Endothelial cell of umbilical vein (primary cell): Measurements from ENCODE around the gene XAF1. TPM values are rescaled to one million over a fixed set of nuclear protein-coding genes. Genes with fewer than 3 reads are reported as not detected.

Experiments
- BruUV-seq: library from RNA; stranded (reverse); fragments of 400-500 nt; replicated peaks from 2 replicates; lab custom pipeline; 2021; lab: Mats Ljungman, UMichigan
- CTCF ChIA-PET: fragments of 300-600, 350-600 bp; sonication (Branson Sonifier 250); formaldehyde crosslinking; loops from one replicate; lab custom pipeline; 2021; ENCODE audit warnings: antibody characterized with exemption, inconsistent platforms; lab: Charles Lee
- POLR2A ChIA-PET: fragments of 300-600, 350-600 bp; sonication (Branson Sonifier 250); formaldehyde crosslinking; loops from one replicate; lab custom pipeline; 2021; ENCODE audit warnings: antibody characterized with exemption, inconsistent platforms; lab: Charles Lee
- DNase-seq: peaks from one replicate; pipeline ENCODE4 v3.0.0-alpha.2; 2011; ENCODE audit warnings: low read depth, low spot score
- FAIRE-seq: peaks from 2 replicates; lab custom pipeline; 2011; peaks lifted over from hg19 to GRCh38; lab: Jason Lieb, UNC
- H2AFZ ChIP-seq: 2 replicates; pipeline ENCODE4 v1.6.0; 2012; ENCODE audit warnings: low read depth, low read length, control low read depth, inconsistent platforms
- H3K27ac ChIP-seq: 2 replicates; pipeline ENCODE4 v1.5.1; 2011; ENCODE audit warnings: low read depth, mild to moderate bottlenecking, control low read depth, low read length, moderate library complexity; ENCODE audit not compliant: insufficient read depth
- H3K27me3 ChIP-seq, 2 experiments: 2 replicates each; pipeline versions ENCODE4 v1.6.0 to v1.6.1; 2011; ENCODE audit warnings: low read length in 2 of 2, mixed read lengths in 1 of 2; ENCODE audit not compliant: control insufficient read depth in 2 of 2, insufficient read depth in 2 of 2
- H3K36me3 ChIP-seq, 2 experiments: 2 replicates in 1 of 2; 3 replicates in 1 of 2; pipeline ENCODE4 v1.5.1; 2011; ENCODE audit warnings: low read length in 2 of 2, mild to moderate bottlenecking in 1 of 2, moderate library complexity in 1 of 2; ENCODE audit not compliant: control insufficient read depth in 2 of 2, insufficient read depth in 2 of 2; ENCODE audit errors: extremely low read depth in 1 of 2
- H3K4me1 ChIP-seq: 3 replicates; pipeline ENCODE4 v1.5.1; 2011; ENCODE audit warnings: mild to moderate bottlenecking, low read length; ENCODE audit not compliant: control insufficient read depth, insufficient read depth; ENCODE audit errors: extremely low read depth
- H3K4me2 ChIP-seq: 2 replicates; pipeline ENCODE4 v1.6.1; 2011; ENCODE audit warnings: low read length, control low read depth, mixed read lengths; ENCODE audit not compliant: insufficient read depth
- H3K4me3 ChIP-seq, 3 experiments: fragments of 200-600 bp in 1 of 3; sonication (generic), shearing (Covaris generic) in 1 of 3; replicated peaks in 1 of 3; 2 replicates each; pipeline ENCODE4 v1.5.1; 2011 to 2016; ENCODE audit warnings: control low read depth in 3 of 3, low read length in 3 of 3, mild to moderate bottlenecking in 2 of 3, inconsistent platforms in 1 of 3, low read depth in 1 of 3, moderate library complexity in 1 of 3; ENCODE audit not compliant: insufficient read depth in 1 of 3
- H3K79me2 ChIP-seq: 2 replicates; pipeline ENCODE4 v1.6.0; 2012; ENCODE audit warnings: low read length, inconsistent platforms; ENCODE audit not compliant: control insufficient read depth, insufficient read depth
- H3K9ac ChIP-seq: replicated peaks from 2 replicates; pipeline ENCODE3; 2011; ENCODE audit warnings: low read length, control low read depth; ENCODE audit not compliant: insufficient read depth; ENCODE audit errors: extremely low read depth
- H3K9me1 ChIP-seq: replicated peaks from 3 replicates; pipeline ENCODE4 v1.6.0; 2011; ENCODE audit warnings: mild to moderate bottlenecking, low read length; ENCODE audit not compliant: control insufficient read depth, insufficient read depth; ENCODE audit errors: extremely low read depth
- H3K9me3 ChIP-seq: replicated peaks from 2 replicates; pipeline ENCODE4 v1.5.1; 2012; ENCODE audit warnings: low read length, inconsistent platforms; ENCODE audit not compliant: control insufficient read depth, insufficient read depth
- H4K20me1 ChIP-seq: replicated peaks from 2 replicates; pipeline ENCODE3; 2011; ENCODE audit warnings: mild to moderate bottlenecking, low read length; ENCODE audit not compliant: control insufficient read depth, insufficient read depth; ENCODE audit errors: extremely low read depth
- EZH2 ChIP-seq: IDR thresholded peaks from 2 replicates; pipeline ENCODE4 v1.6.1; 2012; ENCODE audit warnings: borderline replicate concordance, low read depth, mild to moderate bottlenecking, moderate library complexity, low read length, inconsistent platforms; ENCODE audit not compliant: severe bottlenecking
- GATA2 ChIP-seq: IDR thresholded peaks from 2 replicates; pipeline ENCODE4 v1.7.0; 2011; ENCODE audit warnings: low read depth, mild to moderate bottlenecking, moderate library complexity, mixed read lengths, low read length; ENCODE audit not compliant: insufficient read length, insufficient read depth
- POLR2AphosphoS5 ChIP-seq: IDR thresholded peaks from 2 replicates; pipeline ENCODE4 v1.6.1; 2012; ENCODE audit warnings: low read depth, mild to moderate bottlenecking, control low read depth, low read length, moderate library complexity; ENCODE audit not compliant: insufficient read depth
- dilution Hi-C: fragments of 300-500 bp; cut with MboI; formaldehyde crosslinking; loops from one replicate; pipeline ENCODE4 v1.15.0; 2019; ENCODE audit warnings: low sequenced_read_pairs; ENCODE audit not compliant: extremely low pct_ligation_motif_present
- intact Hi-C: fragments of 100-400 bp; cut with micrococcal nuclease; formaldehyde crosslinking; loops from one replicate; pipeline ENCODE4 v1.10.0; 2022
- polyA plus RNA-seq, 4 experiments: library from polyadenylated mRNA; depleted of rRNA in 3 of 4; stranded (reverse) in 3 of 4; unstranded in 1 of 4; fragments of >200 nt; gene quantifications; 2 replicates each; pipeline versions ENCODE4 v1.2.1 to v1.2.3, GENCODE V29; 2011 to 2012; ENCODE audit warnings: missing spikeins in 1 of 4
- total RNA-seq: library from RNA; stranded (reverse); gene quantifications from 2 replicates; pipeline ENCODE4 v1.2.3, GENCODE V29; 2021
- TF ChIP-seq, protein P1 (sequence below), 2 donors: IDR thresholded peaks; 1 replicate in 1 of 2; 2 replicates in 1 of 2; pipeline ENCODE4 v1.5.1; 2011; ENCODE audit warnings: low read length in 2 of 2, mild to moderate bottlenecking in 2 of 2, moderate library complexity in 2 of 2, control low read depth in 1 of 2, inconsistent platforms in 1 of 2, low read depth in 1 of 2; ENCODE audit not compliant: insufficient read depth in 1 of 2; ENCODE audit errors: extremely low read depth in 1 of 2

Gene XAF1
- total and polyA plus RNA-seq, 2 donors (not counting 3 experiments of a cell fraction or from before 2014, with no cell fraction given): 6.3 to 21.5 TPM

DNA sequence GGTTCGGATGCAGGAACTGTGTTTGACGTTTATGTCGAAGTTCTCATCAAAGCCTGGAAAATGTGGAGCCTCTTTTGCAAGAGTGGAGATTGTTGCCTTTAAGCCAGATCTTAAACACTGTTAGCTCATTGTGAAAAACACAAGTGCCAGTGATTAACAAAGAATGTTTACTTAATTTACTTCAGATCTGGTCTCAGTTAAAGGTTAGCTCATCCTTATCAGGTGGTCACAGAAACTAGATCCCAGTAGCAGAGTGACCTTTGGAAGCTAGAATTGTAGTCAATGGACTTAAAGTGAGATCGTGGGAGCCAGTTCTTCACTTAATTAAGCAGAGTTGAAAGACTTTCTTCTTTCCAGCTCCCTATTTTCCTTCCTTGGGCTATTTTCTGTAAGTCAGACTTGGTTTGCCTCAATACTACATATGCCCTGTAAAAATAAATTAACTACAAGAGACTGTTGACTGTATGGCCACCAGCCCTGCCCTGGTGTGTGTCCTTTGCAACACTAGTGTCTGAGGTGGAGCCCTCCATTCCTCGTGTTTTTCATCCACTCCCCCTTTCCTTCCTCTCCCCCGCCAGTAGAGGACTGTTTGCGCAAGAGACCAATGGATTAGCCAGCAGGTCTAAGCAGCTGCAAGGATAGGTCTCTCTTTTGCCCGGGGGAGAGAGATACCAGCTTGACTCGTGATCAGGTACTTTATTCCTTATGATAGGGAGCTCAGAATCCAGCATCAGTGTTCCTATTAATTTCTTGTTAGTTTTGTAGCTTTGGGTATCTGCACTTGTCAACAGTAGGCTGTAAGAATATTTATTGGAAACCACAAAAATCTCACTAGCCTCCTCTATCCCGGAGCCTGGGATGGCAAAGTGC lies 40.4 kb downstream of the XAF1 start:
- no peak for TF ChIP-seq EZH2
- TF ChIP-seq POLR2AphosphoS5: no peak
- TF ChIP-seq, protein P1, sequence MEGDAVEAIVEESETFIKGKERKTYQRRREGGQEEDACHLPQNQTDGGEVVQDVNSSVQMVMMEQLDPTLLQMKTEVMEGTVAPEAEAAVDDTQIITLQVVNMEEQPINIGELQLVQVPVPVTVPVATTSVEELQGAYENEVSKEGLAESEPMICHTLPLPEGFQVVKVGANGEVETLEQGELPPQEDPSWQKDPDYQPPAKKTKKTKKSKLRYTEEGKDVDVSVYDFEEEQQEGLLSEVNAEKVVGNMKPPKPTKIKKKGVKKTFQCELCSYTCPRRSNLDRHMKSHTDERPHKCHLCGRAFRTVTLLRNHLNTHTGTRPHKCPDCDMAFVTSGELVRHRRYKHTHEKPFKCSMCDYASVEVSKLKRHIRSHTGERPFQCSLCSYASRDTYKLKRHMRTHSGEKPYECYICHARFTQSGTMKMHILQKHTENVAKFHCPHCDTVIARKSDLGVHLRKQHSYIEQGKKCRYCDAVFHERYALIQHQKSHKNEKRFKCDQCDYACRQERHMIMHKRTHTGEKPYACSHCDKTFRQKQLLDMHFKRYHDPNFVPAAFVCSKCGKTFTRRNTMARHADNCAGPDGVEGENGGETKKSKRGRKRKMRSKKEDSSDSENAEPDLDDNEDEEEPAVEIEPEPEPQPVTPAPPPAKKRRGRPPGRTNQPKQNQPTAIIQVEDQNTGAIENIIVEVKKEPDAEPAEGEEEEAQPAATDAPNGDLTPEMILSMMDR (IDR thresholded peaks at IDR 0.05; ENCODE audit: extremely low read depth in 1 of 2, insufficient read depth in 1 of 2, low read depth in 1 of 2, low read length in 2 of 2): no peak
- TF ChIP-seq GATA2: no peak
- dilution Hi-C loops (no loop called here), intact Hi-C loops (no loop called here)
- H3K4me3 ChIP-seq: no peak overlapping the region
- no peak overlapping the region for H3K9ac ChIP-seq
- no peaks in the 10 kb centered on the region for H3K4me1 ChIP-seq
- CTCF ChIA-PET: interaction anchor here (0.8 to 1.4 kb wide), 2 partner anchors 9 to 13 kb away, joined by 3 to 4 read pairs; no protein-coding TSS in a partner anchor
- H3K79me2 ChIP-seq: no peaks in the 10 kb centered on the region
- no peak overlapping the region for H3K27ac ChIP-seq
- no peaks in the 10 kb centered on the region for H3K9me3 ChIP-seq
- BruUV-seq: no TSS peak
- no peak for DNase-seq
- peak; percentile 8 for FAIRE-seq
- H3K4me2 ChIP-seq: no peak overlapping the region
- H3K36me3 ChIP-seq: no peaks in the 10 kb centered on the region
- POLR2A ChIA-PET: no interaction called here
- H3K27me3 ChIP-seq: peaks cover 2 to 6% of the 10 kb centered on the region in 2 experiments
- no peaks in the 10 kb centered on the region for H4K20me1 ChIP-seq
- H2AFZ ChIP-seq: no peak overlapping the region
- no peaks in the 10 kb centered on the region for H3K9me1 ChIP-seq
